Stomach (tissue), 4 donors: ENCODE measurements around the gene CCND3.

Experiments
- CTCF ChIP-seq, 7 experiments: fragments of 450-650 bp in 4 of 7; fragments of 200-600 bp in 3 of 7; sonication (generic) in 3 of 7; IDR thresholded peaks; one replicate each; pipeline ENCODE4 v1.5.1; 2016 to 2019; ENCODE audit warnings: antibody characterized with exemption in 7 of 7, control low read depth in 2 of 7, mild to moderate bottlenecking in 1 of 7
- EP300 ChIP-seq: sonication (generic); formaldehyde crosslinking; IDR thresholded peaks from one replicate; pipeline ENCODE4 v1.6.1; 2017; ENCODE audit warnings: antibody characterized with exemption
- POLR2A ChIP-seq, 4 donors: fragments of 450-650 bp; IDR thresholded peaks; one replicate each; pipeline ENCODE4 v1.6.1; 2016; ENCODE audit warnings: antibody characterized with exemption in 4 of 4, control low read depth in 2 of 4, mild to moderate bottlenecking in 1 of 4, moderate library complexity in 1 of 4
- POLR2AphosphoS5 ChIP-seq, 3 donors: sonication (generic); formaldehyde crosslinking; IDR thresholded peaks; one replicate each; pipeline ENCODE4 v1.6.1; 2016; ENCODE audit warnings: antibody characterized with exemption in 3 of 3

- no peak for TF ChIP-seq POLR2A (IDR thresholded peaks at IDR 0.05)
- no peak for TF ChIP-seq CTCF (IDR thresholded peaks at IDR 0.05)
- no peak for TF ChIP-seq EP300
- TF ChIP-seq POLR2AphosphoS5 (IDR thresholded peaks at IDR 0.05) = no peak
These were observed 6.1 kb upstream of the CCND3 start for GRCh38 chr6:41947581-41948220.
